Skin epidermis (tissue), 12 donors: ENCODE measurements around the gene DYNC1LI1.

ENCODE experiments used
- H3K27ac ChIP-seq, 21 experiments: fragments of 200-600 bp; sonication (generic) in 11 of 21; one replicate each; pipeline ENCODE4 v1.5.0; 2020; ENCODE audit warnings: mild to moderate bottlenecking in 3 of 21, inconsistent platforms in 2 of 21, moderate library complexity in 2 of 21
- H3K4me3 ChIP-seq, 7 experiments: fragments of 200-600 bp; sonication (generic) in 2 of 7; one replicate each; pipeline ENCODE4 v1.5.0; 2020; ENCODE audit warnings: inconsistent platforms in 2 of 7, mild to moderate bottlenecking in 2 of 7, moderate library complexity in 1 of 7

Gene DYNC1LI1

DNA sequence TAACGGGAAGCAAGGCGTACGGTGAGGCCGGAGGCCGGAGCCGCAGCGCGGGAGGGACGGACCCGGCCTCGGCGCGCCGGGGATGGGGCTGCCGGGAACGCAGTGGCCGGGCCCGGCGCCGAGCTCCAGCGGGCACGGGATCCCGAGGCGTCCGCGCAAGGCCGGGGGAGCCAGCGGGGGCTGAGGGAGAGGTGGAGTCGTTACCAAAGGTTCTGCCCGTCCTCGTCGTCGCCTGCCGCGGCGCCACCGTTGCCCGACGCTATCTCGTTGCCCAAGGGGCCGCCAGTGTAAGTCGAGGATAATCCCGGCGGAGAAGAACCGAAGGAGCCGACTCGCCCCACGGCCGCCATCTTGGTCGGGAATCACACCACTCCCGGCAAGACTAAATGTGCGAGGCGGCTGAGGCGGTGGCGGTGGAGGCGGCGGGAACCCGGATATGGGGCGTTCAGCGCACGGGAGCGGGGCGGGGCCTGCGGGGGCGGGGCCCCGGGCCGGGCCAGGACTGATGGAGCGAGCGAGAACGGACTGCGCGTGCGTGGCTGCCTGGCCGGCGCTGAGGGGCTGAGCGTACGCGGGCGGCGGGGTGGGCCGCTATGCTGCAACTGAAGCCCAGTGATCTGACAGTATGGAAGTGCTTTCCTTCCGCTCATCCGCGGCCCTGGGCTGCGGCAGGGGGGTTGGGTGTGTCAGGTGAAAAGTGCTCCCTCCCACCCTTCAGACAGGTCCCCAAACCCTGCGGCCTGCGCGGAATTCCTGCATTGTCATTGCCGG, at the start of gene DYNC1LI1:
Gene DYNC1LI1 (minus strand): TSS at position 438 of the 771 bp plus-strand sequence. CDS start 88 bp downstream, at position 350.
- peak within 1 kb of the TSS; percentile 71 to 96 (median 83) for H3K4me3 ChIP-seq
- H3K27ac ChIP-seq, result peak within 1 kb of the TSS; percentile 87 to 100 (median 96)

- H3K4me3 ChIP-seq, result no peak overlapping the region
- no peak overlapping the region for H3K27ac ChIP-seq
These were observed 48.7 kb upstream of the DYNC1LI1 start for GRCh38 chr3:32619395-32619794.

GRCh38 chr3:32616267-32616962, 45.8 kb upstream of the DYNC1LI1 start:
- Histone ChIP-seq H3K4me3 (no peak overlapping the region), H3K27ac (peak overlapping the region in 5 of 21 experiments; percentile 12 to 42 (median 31))

DNA sequence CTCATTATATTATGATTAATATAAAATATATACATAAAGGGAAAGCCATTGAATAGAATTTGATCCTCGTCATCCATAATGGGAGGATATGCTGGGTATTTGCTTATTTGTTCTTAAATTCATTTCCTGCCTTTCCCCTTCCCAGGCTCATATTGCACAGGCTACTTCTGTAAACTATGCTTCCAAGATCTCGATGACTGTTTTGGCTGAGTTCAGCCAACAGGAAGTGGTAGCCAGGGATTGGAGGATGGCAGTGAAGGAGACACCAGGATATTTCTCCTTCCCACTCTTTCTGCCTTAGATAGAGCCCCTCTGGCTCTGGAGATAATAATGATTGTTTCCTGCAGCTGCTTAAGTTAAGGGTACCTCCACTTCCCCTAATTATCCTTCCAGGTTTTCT, 44.3 kb upstream of the DYNC1LI1 start:
- Histone ChIP-seq H3K4me3 (no peak overlapping the region), H3K27ac (peak overlapping the region in 1 of 21 experiments; percentile 38)

- Histone ChIP-seq H3K4me3 (no peak overlapping the region), H3K27ac (peak overlapping the region in 7 of 21 experiments; percentile 23 to 45 (median 40))
These were observed 42.5 kb upstream of the DYNC1LI1 start for GRCh38 chr3:32613183-32613582.

- no peak overlapping the region for H3K4me3 ChIP-seq
- peak overlapping the region in 1 of 21 experiments; percentile 5 for H3K27ac ChIP-seq
These were observed 41.9 kb upstream of the DYNC1LI1 start for GRCh38 chr3:32612547-32612946.

DNA sequence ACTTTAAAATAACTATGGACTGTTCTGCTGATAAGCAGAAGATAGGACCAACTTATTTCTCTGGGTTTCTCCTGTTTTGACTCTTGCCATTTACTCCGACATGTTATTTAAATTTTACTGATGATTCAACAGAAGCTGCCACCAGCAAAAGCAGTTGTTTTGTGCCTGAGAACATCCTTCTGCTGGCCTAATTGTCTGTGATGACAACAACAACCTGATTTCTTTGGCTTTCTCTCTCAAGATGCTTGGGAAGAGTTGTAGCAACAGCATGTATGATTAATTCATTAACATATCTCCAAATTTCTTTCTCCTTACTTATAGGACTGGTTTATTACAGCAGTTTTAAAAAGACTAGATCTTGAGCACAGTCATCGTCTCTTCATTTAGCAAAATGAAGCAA, 36.9 kb upstream of the DYNC1LI1 start:
- H3K27ac ChIP-seq, result peak overlapping the region in 8 of 21 experiments; percentile 12 to 66 (median 34)

GRCh38 chr3:32606960-32607359, 36.3 kb upstream of the DYNC1LI1 start:
- H3K27ac ChIP-seq, result peak overlapping the region in 8 of 21 experiments; percentile 12 to 66 (median 36)
- H3K4me3 ChIP-seq, result no peak overlapping the region

More for the DNA sequence above, 36.9 kb upstream of the DYNC1LI1 start:
- H3K4me3 ChIP-seq, result no peak overlapping the region

- Histone ChIP-seq H3K4me3 (no peak overlapping the region), H3K27ac (peak overlapping the region in 4 of 21 experiments; percentile 11 to 45 (median 35))
These were observed 35.6 kb upstream of the DYNC1LI1 start for GRCh38 chr3:32606277-32606676.

- H3K27ac ChIP-seq, result no peak overlapping the region
- no peak overlapping the region for H3K4me3 ChIP-seq
These were observed 32.4 kb upstream of the DYNC1LI1 start for GRCh38 chr3:32603064-32603463.

- Histone ChIP-seq H3K27ac (no peak overlapping the region), H3K4me3 (no peak overlapping the region)
These were observed 31.5 kb upstream of the DYNC1LI1 start for GRCh38 chr3:32602206-32602605.

DNA sequence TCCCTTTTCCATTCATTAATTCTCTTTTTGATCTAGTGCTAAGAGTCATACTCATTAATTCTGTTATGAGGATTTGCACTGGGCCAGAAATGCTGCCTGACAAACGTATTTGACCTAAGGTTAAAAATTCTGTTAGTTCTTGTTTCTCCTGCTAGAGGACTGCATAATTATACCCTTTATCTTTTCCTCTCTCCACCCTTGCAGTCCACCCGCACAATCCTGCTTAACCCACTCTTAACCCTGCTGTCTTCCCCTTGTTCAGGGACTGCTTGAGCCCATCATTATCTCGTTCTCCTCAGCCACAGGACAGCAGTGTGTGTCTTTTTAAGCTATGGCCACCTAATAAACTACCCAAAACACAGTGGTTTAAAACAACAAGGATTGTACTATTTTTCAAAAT, 31.1 kb upstream of the DYNC1LI1 start:
- Histone ChIP-seq H3K27ac (no peak overlapping the region), H3K4me3 (no peak overlapping the region)

GRCh38 chr3:32597656-32598055, 27.0 kb upstream of the DYNC1LI1 start:
- H3K27ac ChIP-seq, result no peak overlapping the region
- H3K4me3 ChIP-seq, result no peak overlapping the region

DNA sequence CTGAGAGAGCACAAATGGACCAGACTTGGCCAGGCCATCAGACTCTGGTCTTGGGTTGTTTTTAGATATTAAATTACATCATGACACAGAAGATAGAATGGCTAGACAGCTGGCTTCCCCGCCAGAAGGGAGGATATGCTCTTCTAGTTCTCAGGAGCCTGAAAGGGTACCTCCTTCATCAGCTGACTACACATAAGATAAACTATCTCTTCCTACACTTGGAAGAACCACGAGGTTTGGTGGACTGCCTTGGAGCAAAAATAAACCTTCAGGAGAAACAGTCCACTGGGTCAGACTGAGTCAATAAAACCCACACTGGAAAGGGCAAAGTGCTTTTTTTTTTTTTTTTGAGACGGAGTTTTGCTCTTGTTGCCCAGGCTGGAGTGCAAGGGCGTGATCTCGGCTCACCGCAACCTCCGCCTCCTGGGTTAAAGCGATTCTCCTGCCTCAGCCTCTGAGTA, 26.3 kb upstream of the DYNC1LI1 start:
- no peak overlapping the region for H3K27ac ChIP-seq
- H3K4me3 ChIP-seq, result no peak overlapping the region

- Histone ChIP-seq H3K27ac (no peak overlapping the region), H3K4me3 (no peak overlapping the region)
These were observed 25.7 kb upstream of the DYNC1LI1 start for GRCh38 chr3:32596282-32596908.

DNA sequence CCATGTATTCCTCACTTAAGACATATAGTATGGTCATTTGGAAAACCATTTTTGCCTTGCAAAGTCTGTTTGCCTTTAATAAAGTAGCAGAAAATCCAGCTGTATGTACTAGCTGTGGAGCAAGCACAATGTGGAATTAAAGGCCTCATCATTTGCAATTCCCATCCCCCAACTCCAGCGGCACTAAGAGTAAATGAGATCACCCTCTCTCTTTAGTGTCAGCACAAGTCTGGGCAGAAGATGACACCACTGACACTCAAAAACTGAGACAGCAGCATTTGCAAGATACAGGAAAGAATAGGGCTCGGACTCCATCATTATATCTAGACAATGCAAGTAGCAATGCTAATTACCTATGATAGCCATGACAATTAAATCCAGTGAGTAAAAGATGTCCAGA, 24.7 kb upstream of the DYNC1LI1 start:
- no peak overlapping the region for H3K4me3 ChIP-seq
- no peak overlapping the region for H3K27ac ChIP-seq

DNA sequence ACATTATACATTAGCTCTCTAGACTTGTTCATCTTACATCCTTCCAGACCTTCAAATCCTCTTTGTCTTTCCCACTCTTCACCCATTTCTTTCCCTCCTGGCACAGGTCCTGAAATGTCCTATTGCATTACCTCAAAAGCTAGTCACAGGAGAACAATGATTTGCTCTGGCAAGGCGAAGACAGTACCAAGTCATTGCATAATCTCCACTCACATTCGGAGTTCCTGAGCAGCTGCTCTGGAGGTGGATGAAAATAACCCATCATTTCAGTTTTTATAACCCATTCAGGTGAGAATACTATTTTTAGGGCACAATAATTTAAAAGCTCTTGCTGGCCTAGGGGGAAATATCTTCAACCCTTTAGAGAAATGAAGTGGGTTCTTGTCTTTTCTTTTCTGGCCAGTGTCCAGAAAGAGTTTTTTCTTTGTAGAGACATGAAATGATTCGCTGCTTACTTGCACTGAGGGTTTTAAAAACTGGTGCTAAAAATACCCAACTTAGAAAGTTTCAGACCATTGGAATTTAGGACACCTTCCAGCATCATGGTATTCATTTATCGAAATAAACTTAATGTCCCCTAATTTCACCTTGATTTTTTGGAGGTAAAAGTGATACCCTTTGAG, 23.4 kb upstream of the DYNC1LI1 start:
- H3K4me3 ChIP-seq, result no peak overlapping the region
- no peak overlapping the region for H3K27ac ChIP-seq

GRCh38 chr3:32592696-32593353, 22.2 kb upstream of the DYNC1LI1 start:
- H3K4me3 ChIP-seq, result no peak overlapping the region
- no peak overlapping the region for H3K27ac ChIP-seq

GRCh38 chr3:32592011-32592410, 21.4 kb upstream of the DYNC1LI1 start:
- no peak overlapping the region for H3K4me3 ChIP-seq
- no peak overlapping the region for H3K27ac ChIP-seq
